Neural cell (in vitro differentiated cells): ENCODE results near the gene TRIM24. TPM values are rescaled to one million over a fixed set of nuclear protein-coding genes. Genes with fewer than 3 reads are reported as not detected.

Experiments
- H2AFZ ChIP-seq: fragments of 200-600, 300-800 bp; sonication (generic), shearing (Covaris generic); 2 replicates; pipeline ENCODE4 v1.6.0; 2014; ENCODE audit warnings: low read depth, mild to moderate bottlenecking, antibody characterized with exemption, low read length, moderate library complexity
- H3F3A ChIP-seq: fragments of 200-600 bp; shearing (Covaris generic); 2 replicates; pipeline ENCODE4 v1.6.1; 2016; ENCODE audit warnings: mild to moderate bottlenecking, moderate library complexity, mixed read lengths, antibody characterized with exemption, low read length; ENCODE audit not compliant: insufficient read depth, poor library complexity, severe bottlenecking
- H3K27ac ChIP-seq: fragments of 200-600, 300-800 bp; sonication (generic), shearing (Covaris generic); 2 replicates; pipeline ENCODE4 v1.5.1; 2014; ENCODE audit warnings: mild to moderate bottlenecking, low read length, moderate library complexity
- H3K27me3 ChIP-seq: fragments of 300-800, 200-600 bp; sonication (generic), shearing (Covaris generic); 2 replicates; pipeline ENCODE4 v1.6.0; 2014; ENCODE audit warnings: mild to moderate bottlenecking, low read depth, low read length, moderate library complexity; ENCODE audit not compliant: insufficient read depth
- H3K36me3 ChIP-seq: fragments of 300-800, 200-600 bp; sonication (generic), shearing (Covaris generic); 2 replicates; pipeline ENCODE4 v1.5.1; 2014; ENCODE audit warnings: mild to moderate bottlenecking, antibody characterized with exemption, low read length, moderate library complexity; ENCODE audit not compliant: insufficient read depth
- H3K4me2 ChIP-seq: fragments of 300-800, 200-600 bp; sonication (generic), shearing (Covaris generic); 2 replicates; pipeline ENCODE4 v1.6.0; 2014; ENCODE audit warnings: mild to moderate bottlenecking, low read length
- H3K4me3 ChIP-seq: fragments of 300-800, 200-600 bp; sonication (generic), shearing (Covaris generic); 2 replicates; pipeline ENCODE4 v1.5.1; 2014; ENCODE audit warnings: mild to moderate bottlenecking, low read length, moderate library complexity
- H3K79me2 ChIP-seq: fragments of 200-600 bp; shearing (Covaris generic); replicated peaks from 2 replicates; pipeline ENCODE4 v1.6.0; 2014; ENCODE audit warnings: mild to moderate bottlenecking, low read length, moderate library complexity; ENCODE audit not compliant: insufficient read depth
- H3K9ac ChIP-seq: fragments of 300-800, 200-600 bp; sonication (generic), shearing (Covaris generic); 2 replicates; pipeline ENCODE4 v1.6.1; 2016; ENCODE audit warnings: mild to moderate bottlenecking, low read length, mixed read lengths
- H3K9me2 ChIP-seq: fragments of 200-600 bp; shearing (Covaris generic); 2 replicates; pipeline ENCODE4 v1.6.1; 2016; ENCODE audit warnings: mild to moderate bottlenecking, low read length, mixed read lengths; ENCODE audit not compliant: insufficient read depth
- H3K9me3 ChIP-seq: fragments of 200-600, 300-800 bp; sonication (generic), shearing (Covaris generic); 2 replicates; pipeline ENCODE4 v1.6.1; 2016; ENCODE audit warnings: mild to moderate bottlenecking, mixed run types, low read length, moderate library complexity, mixed read lengths
- H4K20me1 ChIP-seq: fragments of 200-600 bp; shearing (Covaris generic); 2 replicates; pipeline ENCODE4 v1.6.1; 2016; ENCODE audit warnings: mild to moderate bottlenecking, mixed run types; ENCODE audit not compliant: insufficient read depth
- CTCF ChIP-seq: fragments of 450-650 bp; IDR thresholded peaks from 2 replicates; pipeline ENCODE4 v1.5.1; 2014; ENCODE audit warnings: antibody characterized with exemption, mild to moderate bottlenecking, moderate library complexity; ENCODE audit not compliant: poor library complexity, severe bottlenecking
- EP300 ChIP-seq: fragments of 450-650 bp; conservative IDR thresholded peaks from 2 replicates; pipeline ENCODE4 v1.6.1; 2014; ENCODE audit warnings: antibody characterized with exemption, mild to moderate bottlenecking, moderate library complexity; ENCODE audit not compliant: poor library complexity, severe bottlenecking
- EZH2 ChIP-seq: fragments of 200-600, 300-800 bp; shearing (Covaris generic), sonication (generic); IDR thresholded peaks from 2 replicates; pipeline ENCODE4 v1.6.1; 2014; ENCODE audit warnings: antibody characterized with exemption, low read length, borderline replicate concordance, mild to moderate bottlenecking; ENCODE audit not compliant: insufficient read depth, poor library complexity, severe bottlenecking
- MXI1 ChIP-seq: fragments of 450-650 bp; conservative IDR thresholded peaks from 2 replicates; pipeline ENCODE4 v1.6.1; 2014; ENCODE audit warnings: antibody characterized with exemption, mild to moderate bottlenecking; ENCODE audit not compliant: poor library complexity, severe bottlenecking
- POLR2AphosphoS5 ChIP-seq: IDR thresholded peaks from 2 replicates; pipeline ENCODE4 v1.6.1; 2012
- RAD21 ChIP-seq: fragments of 450-650 bp; conservative IDR thresholded peaks from 2 replicates; pipeline ENCODE4 v1.6.1; 2014; ENCODE audit warnings: antibody characterized with exemption, mild to moderate bottlenecking, moderate library complexity
- REST ChIP-seq: IDR thresholded peaks from 2 replicates; pipeline ENCODE4 v1.6.1; 2012; ENCODE audit warnings: borderline replicate concordance
- SMC3 ChIP-seq: fragments of 450-650 bp; conservative IDR thresholded peaks from 2 replicates; pipeline ENCODE4 v1.6.1; 2014; ENCODE audit warnings: antibody characterized with exemption, mild to moderate bottlenecking, moderate library complexity; ENCODE audit not compliant: poor library complexity
- TAF1 ChIP-seq: IDR thresholded peaks from 2 replicates; pipeline ENCODE4 v1.6.1; 2012; ENCODE audit warnings: low read depth
- polyA plus RNA-seq: library from polyadenylated mRNA; depleted of rRNA; stranded (reverse); fragments of >200 nt; gene quantifications from 2 replicates; pipeline ENCODE4 v1.2.3, GENCODE V29; 2014

Gene TRIM24
- polyA plus RNA-seq, 1 donor from 2014 or later: 47.1 TPM

GRCh38 chr7:138477081-138477578, 17.1 kb downstream of the TRIM24 start:
- no peak overlapping the region for H3K9ac ChIP-seq
- H3K4me2 ChIP-seq: no peak overlapping the region
- H2AFZ ChIP-seq: no peak overlapping the region
- H3K4me3 ChIP-seq: no peak overlapping the region
- no peak for TF ChIP-seq SMC3
- TF ChIP-seq CTCF: no peak
- no peak for TF ChIP-seq TAF1
- TF ChIP-seq POLR2AphosphoS5: no peak
- TF ChIP-seq RAD21: no peak
- TF ChIP-seq REST: no peak
- TF ChIP-seq EP300: no peak
- no peak for TF ChIP-seq EZH2
- no peak for TF ChIP-seq MXI1
- H3K79me2 ChIP-seq: peaks cover 93% of the 10 kb centered on the region
- no peak overlapping the region for H3K27ac ChIP-seq
- peaks cover 4% of the 10 kb centered on the region for H3F3A ChIP-seq
- H3K36me3 ChIP-seq: no peaks in the 10 kb centered on the region
- no peaks in the 10 kb centered on the region for H3K27me3 ChIP-seq
- no peaks in the 10 kb centered on the region for H3K9me2 ChIP-seq
- no peaks in the 10 kb centered on the region for H3K9me3 ChIP-seq
- peaks cover 10% of the 10 kb centered on the region for H4K20me1 ChIP-seq

DNA sequence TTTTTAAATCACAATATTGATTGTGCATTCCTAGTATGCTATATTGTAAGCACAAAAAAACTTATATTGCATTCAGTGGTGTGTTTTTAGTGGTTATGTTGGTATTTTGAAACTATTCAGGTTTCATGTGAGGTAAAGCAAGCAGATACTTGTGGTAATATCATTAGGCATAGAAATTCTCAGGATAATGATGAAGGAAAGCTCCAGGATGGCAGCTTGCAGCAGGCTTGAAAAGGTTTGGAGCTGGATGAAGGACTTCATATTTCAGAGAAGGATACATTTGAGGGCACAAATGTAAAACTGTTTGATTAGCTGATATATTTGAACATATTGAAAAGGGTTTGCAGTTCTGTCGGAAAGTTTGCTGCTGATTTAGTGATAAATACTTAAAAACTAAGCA, 17.5 kb downstream of the TRIM24 start:
- Histone ChIP-seq H4K20me1 (peaks cover 10% of the 10 kb centered on the region), H3K27ac (no peak overlapping the region), H3K9me2 (no peaks in the 10 kb centered on the region), H3K27me3 (no peaks in the 10 kb centered on the region), H3K36me3 (no peaks in the 10 kb centered on the region), H3K4me2 (no peak overlapping the region), H3K4me3 (no peak overlapping the region), H3K9me3 (no peaks in the 10 kb centered on the region), H2AFZ (no peak overlapping the region), H3K79me2 (peaks cover 93% of the 10 kb centered on the region), H3K9ac (no peak overlapping the region), H3F3A (peaks cover 4% of the 10 kb centered on the region)
- TF ChIP-seq POLR2AphosphoS5 (no peak), REST (no peak)
